HG03108 (cell line): Measurements from ENCODE around the gene MICALL2.

Experiments
- ATAC-seq: cut with Tn5 transposase; IDR thresholded peaks from one replicate; pipeline ENCODE4 v1.9.1; 2021; ENCODE audit warnings: moderate library complexity; ENCODE audit not compliant: unreplicated experiment

MICALL2 gene

DNA sequence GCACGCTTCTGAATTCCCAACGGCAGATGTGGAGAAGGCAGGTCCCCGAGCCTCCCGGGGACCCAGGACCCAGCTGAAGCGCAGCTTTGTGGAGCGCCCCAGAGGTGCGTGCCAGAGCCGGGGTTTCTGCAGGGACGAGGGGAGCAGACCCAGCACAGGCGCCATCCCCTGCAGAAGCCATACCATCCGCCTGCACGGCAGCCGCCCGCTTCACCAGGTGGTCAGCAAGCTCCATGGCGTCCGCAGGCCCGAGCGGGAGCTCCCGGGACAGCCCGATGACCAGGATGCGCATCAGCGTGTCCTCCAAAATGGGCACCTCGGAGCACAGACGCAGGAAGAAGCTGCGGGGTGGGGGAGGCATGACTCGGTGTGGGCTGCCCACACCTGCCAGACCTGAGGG is 34.3 kb upstream of the MICALL2 start:
- ATAC-seq: no peak

- ATAC-seq: no peak
Measured at GRCh38 chr7:1493129-1493528, 33.9 kb upstream of the MICALL2 start.

DNA sequence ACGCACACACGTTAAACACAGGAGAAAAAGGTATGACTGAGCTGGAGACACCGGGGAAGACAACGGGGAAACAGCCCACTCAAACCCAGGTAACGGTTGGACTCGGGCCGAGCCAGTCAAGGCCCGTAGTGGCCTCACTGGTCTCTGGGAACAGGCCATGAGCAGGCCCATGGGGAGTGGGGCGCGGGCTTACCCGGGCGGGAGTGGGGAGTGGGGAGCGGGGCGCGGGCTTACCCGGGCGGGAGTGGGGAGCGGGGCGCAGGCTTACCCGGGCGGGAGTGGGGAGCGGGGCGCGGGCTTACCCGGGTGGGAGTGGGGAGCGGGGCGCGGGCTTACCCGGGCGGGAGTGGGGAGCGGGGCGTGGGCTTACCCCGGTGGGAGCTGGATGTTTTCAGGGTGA is 33.4 kb upstream of the MICALL2 start:
- ATAC-seq: no peak

DNA sequence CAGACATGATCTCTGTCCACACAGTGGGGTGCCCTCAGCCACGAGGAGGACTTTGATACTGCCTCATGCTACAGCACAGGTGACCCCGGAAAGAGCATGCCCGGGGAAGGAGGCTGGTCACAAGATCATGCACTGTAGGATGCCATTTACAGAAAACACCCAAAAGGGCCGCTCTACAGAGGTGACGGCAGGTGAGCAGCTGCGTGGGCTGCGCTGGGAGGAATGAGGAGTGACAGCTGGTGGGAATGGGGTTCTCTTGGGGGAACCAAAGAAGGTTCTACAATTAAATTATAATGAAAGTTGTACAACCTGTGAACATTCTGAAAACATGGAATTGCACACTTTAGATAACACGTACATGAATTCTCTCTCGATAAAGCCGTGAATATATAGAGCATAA is 33.0 kb upstream of the MICALL2 start:
- no peak for ATAC-seq

DNA sequence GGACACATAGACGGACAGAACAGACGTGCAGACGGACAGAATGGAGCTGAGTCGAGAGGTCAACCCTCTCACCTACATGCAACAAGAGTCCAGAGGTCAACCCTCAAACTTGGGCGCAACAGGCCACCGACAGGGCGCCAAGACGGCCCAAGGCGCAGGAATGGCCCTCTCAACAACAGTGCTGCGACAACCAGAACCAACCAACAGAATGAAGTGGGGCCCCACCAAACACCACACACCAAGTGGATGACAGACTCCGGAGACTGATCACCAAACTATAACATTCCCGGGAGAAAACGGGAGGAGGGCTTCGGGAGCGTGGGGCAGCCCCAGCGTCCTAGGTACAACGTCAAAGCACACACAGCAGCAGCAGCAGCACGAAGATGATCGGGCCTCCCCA is 31.6 kb upstream of the MICALL2 start:
- ATAC-seq: no peak

DNA sequence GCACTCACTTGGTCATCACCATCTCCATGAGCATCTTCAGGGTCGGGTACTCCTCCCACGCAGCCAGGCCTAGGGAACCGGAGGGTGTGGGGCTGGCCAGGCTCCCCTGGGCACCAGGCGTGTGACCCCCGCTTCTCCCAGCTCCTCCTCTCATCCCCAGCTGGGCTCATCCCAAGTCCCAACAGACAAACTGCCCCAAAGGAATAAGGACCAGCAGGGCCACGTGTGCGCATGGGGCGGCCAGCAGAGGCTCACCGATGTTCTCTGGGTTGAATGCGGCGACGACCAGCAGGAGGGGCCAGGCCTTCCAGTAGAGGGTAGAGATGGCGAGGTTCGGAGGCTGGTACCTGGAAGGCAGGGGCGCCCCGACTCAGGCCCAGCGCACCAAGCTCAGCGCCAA is 30.1 kb upstream of the MICALL2 start:
- no peak for ATAC-seq

GRCh38 chr7:1488016-1488415 is 28.7 kb upstream of the MICALL2 start:
- ATAC-seq: no peak

DNA sequence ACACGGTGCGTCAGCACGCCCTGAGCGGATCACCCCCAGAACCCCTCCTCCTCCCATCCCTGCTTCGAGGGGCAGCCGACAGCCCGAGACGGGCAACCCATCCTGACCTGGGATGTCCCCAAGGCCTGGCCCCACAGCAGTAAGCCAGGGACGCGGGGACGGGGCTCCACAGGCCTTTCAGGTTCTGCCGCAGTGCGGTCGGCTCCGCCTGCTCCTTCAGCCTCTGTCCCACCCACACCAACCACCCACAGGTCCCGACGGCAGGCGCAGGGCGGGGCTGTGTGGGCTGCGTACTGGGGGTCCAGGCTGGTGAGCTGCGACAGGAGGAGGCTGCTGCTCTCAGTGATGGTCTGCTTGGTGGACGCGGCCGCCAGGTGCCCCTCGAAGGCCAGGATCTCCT is 28.2 kb upstream of the MICALL2 start:
- no peak for ATAC-seq

- ATAC-seq: no peak
Measured at GRCh38 chr7:1486571-1486970, 27.3 kb upstream of the MICALL2 start.

DNA sequence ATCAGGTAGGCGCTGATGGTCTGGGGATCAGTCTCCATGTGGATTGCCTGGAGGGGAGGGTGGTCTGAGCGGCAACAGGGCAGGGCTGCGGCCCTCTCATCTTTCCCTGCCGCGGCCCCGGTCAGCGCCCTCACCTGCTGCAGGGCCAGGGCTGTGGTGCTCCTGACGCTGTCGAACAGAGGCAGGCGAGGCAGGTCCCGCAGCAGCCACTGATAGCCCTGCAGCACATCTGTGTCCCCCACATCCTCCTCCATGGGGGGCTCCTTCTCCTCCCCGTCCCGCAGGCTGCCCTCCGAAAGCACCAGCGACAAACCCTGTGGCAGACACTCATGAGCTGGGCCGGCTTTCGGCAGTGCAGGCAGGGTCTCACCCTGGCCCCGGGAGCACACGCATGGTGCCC is 25.9 kb upstream of the MICALL2 start:
- ATAC-seq: no peak

- ATAC-seq: no peak
Measured at GRCh38 chr7:1484569-1484968, 25.3 kb upstream of the MICALL2 start.

DNA sequence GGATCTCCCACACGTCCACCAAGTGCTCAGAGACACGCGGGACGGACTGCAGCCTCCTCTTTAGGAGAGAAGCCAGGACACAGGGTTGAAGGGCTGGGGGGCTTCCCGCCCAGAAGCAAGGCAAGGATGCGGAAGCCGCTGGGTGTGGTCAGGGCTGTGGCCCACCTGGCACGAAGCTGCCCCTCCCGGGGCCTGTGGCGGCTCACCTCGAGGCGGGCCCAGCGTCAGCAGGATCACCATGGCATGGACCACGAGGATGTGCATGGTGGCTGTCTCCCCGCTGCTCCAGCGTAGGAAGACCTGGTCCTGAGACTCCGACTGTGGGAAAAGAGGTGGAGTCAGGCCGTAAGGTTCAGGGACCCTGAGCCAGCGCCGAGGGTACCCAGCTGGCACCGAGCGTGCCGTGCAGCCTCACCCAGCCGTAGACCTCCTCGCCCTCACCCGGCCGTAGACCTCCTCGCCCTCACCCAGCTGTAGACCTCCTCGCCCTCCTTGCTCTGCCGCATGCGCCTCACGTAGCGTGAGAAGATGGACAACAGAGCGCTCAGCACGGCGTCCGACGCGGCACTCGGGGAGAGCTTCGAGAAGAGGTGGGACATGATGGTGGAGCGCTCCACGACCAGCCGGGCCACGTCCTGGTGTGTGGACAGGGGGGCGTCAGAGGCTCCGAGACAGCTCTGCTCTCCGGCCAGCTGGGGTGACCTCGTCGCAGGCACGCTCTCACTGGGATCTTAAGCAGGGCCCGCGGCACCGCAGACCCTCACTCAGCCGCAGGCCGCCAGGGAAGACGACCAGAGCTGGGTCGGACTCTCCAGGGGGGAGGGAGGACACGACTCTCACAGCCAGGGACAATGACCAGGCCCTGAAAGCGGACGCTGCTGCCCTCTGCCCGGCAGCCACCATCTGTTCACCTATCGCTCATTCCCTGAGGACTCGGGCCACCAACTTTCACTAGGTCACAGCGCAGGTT is 24.6 kb upstream of the MICALL2 start:
- no peak for ATAC-seq

DNA sequence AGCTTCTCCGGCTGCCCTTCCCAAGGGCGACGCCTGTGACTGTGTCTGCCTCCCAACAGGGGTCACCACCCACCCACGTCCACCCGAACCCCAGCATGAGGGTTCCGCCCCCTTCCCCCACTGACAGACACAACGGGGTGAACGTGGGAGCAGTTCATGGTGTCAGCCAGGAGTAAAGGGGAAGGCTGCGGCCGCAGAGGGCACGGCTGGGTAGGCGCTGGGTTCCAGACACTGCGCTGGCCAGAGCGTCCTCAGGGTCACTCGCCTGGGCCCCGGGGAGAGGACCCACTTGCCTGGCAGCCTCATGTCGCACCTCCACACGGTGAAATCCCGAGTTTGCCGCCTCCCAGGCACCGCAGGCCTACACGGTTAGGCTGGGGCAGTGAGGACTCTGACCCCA is 23.8 kb upstream of the MICALL2 start:
- no peak for ATAC-seq

DNA sequence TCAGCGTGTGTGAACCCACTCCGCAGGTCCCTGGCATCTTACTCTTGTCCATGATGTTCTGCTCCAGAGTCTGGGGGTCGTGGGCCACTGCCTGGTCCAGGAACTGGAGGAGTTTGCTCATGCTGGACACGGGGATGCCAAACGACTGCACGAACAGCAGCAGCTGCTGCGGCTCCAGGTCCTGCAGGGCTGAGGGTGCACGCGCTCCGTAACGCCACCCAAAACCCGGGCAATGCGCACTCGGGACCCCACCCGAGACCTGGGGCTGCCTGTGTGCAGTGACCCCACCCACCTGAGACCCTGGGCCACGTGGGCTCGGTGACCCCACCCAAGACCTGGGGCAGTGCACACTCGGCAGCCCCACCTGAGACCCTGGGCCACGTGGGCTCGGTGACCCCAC is 22.0 kb upstream of the MICALL2 start:
- no peak for ATAC-seq

DNA sequence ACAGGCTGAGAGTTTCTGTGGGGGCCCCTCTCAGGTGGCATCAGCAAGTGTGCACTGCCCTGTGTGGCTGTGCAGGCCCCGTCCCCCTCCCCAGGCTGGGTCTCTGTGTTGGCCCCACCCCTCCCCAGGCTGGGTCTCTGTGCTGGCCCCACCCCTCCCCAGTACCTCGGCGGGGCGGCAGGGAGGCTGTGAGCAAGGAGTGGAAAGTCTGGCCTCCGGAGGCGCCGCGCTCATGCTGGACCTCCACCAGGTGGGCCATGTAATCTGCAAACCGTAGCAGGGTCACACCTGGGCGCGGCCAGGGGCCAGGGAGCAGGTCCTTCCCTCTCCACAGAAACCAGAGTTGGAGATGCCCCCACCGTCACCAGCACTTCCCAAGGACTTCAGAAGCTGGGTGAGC is 21.4 kb upstream of the MICALL2 start:
- ATAC-seq: no peak

DNA sequence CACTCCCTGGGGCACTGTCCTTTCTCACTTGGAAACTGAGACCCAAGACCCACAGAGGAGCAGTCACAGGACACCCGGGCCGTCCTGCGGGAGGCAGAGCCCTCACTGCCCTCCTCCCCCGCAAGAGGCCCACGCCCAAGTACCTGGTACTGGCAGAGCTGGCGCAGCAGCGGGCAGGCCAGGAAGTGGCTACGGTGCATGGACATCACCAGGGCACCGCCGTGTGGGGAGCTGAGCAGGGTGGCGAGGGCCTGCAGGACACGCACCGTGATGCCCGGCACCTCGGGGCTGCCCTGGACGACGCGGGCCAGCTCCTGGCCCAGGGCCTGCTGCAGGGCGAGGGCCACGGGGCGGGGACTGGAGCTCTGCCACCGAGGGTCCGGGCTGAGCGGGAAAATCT is 20.0 kb upstream of the MICALL2 start:
- no peak for ATAC-seq

GRCh38 chr7:1478480-1478879 is 19.2 kb upstream of the MICALL2 start:
- ATAC-seq: no peak

DNA sequence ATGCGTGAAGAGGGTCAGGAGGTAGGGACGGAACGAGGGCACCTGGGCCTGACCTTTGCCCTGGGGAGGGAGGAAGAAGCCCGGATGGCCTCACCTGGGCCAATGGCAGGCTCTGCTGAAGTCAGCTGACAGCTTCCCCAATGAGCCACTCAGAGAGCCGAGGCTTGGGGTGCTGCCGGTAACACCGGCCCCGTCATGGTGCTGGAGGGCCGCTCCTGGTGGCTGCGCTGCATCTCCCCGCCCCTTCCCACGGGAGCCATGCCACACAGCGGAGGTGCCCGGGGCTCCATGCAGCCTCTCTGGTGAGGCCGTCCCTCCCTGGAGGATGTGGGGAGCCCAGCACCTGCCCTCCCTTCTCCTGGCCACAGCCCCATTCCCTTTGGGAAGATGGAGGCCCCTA is 17.6 kb upstream of the MICALL2 start:
- no peak for ATAC-seq

GRCh38 chr7:1475991-1476390 is 16.7 kb upstream of the MICALL2 start:
- no peak for ATAC-seq

GRCh38 chr7:1475393-1475792 is 16.1 kb upstream of the MICALL2 start:
- no peak for ATAC-seq

DNA sequence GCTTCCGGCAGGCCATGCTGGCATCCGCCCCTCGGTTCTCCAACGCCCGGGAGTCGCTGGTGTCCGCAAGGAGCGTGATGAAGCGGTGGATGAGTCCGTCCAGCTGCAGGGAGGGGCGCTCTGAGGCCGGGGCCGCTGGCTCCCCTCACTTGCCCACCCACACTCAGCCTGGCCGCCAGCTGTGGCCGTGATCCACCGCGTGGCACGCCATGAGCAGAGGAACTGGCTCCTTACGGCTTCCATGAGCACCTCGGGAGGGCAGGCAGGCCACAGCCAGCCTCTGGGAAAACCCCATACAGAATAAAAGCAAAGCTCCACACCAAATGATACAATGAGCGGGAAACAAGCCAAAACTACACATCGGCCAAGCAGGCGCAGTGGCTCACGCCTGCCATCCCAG is 15.5 kb upstream of the MICALL2 start:
- ATAC-seq: no peak

DNA sequence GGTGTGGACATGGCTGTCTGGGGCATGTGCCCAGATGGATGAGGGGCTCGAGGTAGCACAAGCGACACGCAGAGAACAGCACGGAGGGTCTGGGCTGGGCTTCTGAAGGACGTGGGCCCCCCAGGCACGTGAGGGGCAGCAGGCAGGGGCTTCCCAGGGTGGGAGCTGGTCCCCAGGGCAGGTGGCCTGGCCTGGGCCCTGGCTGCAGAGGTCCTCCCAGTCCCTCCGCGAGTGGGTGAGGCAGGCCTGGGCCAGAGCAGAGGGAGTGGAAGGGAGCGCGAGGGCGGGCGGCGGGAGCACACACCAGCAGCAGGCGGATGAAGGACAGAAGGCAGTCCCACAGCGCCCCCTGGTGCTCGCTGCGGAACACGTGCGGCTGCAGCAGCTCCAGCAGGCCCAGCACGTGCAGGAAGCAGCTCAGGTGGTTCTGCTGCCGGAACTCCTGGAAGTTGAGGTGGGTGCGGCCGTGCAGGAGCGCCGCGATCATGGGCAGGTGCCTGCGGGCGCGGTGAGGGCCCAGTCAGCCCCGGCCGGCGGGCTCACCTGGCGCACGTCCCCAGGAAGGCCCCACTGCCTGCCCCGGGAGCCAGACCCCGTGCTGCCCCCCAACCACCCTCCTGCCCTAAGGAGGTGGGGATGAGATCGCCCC is 14.7 kb upstream of the MICALL2 start:
- ATAC-seq: no peak
